HK-2 (cell line): ENCODE data around the gene MED27.

Source experiments
- DNase-seq: peaks from one replicate; pipeline ENCODE4 v3.0.0-alpha.2; 2018; ENCODE audit not compliant: unreplicated experiment

The MED27 gene

DNA sequence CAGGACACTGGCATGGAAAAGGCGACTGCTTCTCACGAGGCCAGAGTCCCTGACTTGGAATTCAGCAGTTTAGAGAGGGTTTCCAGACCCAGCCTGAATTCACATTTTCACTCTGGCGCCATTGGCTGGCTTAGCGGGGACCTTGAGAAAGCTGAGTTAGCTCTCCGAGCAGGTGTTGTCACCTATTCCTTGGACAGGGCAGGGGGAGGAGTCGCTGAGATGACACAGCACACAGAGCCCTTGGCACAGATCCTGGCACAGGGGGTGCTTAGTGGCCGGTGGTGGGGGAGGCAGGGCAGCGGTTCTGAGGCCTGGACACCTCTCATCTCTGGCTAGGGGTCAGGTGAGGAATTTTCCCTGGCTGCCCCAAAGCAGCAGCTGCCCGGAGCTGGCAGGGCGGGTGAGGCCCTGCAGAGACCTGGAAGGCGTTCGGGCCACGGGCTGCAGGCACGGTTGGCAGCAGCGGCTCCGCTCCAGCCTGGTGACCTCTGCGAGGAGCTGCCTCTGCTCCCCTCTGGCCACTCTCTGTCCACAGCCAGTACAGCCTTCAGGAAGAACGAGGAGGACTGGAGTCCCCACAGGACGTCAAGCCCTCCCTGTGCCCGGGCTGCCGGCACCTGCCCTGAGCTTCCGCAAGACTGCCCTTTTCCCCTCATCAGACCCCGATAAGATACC lies 267.4 kb downstream of the MED27 start:
- DNase-seq, result no peak

DNA sequence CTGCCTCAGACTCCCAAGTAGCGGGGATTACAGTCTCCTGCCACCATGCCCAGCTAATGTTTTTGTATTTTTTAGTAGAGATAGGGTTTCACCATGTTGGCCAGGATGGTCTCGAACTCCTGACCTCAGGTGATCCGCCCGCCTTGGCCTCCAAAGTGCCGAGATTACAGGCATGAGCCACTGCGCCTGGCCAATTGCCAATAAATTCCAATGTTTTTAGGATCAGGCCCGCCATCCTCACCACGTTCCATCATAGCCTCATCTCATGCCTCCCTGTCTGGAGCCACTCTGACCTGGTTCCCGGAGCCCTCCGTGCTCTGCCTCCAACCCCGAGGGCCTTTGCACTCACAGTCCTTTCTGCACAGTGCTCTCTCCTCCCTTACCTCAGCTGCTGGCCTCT lies 268.3 kb downstream of the MED27 start:
- no peak for DNase-seq

DNA sequence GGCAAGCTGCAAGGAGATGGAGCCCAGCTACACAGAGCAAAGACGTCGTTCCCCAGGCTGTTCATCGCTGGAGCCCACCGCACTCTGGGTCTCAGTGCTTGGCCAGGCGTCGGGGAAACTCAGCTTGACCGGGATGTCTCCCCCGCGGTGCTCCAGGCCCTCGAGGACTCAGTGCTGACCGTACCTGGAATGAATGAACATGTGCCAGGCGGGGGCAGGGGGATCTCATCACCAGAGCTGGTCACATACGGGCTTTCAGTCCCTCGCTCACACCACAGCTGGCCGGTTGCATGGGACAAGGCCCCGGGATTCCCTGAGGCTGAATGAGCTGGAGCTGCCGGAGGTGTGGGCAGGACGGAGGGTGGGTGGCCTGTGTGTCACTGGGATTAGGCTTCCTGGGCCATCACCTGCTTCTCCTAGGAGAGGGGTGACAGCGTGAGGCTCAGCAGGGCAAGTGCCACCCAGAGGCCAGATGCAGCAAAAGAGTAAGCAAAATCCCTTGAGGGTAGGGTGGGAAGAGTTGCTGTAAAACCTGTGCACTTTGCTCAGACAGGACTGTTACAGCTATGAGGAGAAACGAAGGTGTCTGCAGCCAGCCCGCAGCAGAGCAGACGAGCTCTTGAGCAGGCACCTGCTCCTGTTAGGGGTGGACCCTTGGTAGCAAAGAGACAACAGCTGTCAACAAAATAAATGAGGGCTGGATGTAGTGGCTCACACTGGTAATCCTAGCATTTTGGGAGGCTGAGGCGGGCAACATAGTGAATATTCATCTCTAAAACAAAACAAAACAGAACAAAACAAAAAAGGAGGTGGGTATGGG lies 269.1 kb downstream of the MED27 start:
- no peak for DNase-seq
